HCT116 (cell line): ENCODE data around the gene SIRT7. TPM values are rescaled to one million over a fixed set of nuclear protein-coding genes. Genes with fewer than 3 reads are reported as not detected.

ENCODE experiments used
- ATAC-seq: fragments of 200-7000 bp; cut with Tn5 transposase; 2 replicates; pipeline ENCODE4 v1.9.1; 2020; ENCODE audit warnings: mild to moderate bottlenecking, moderate library complexity
- BruUV-seq: library from RNA; stranded (reverse); fragments of 400-500 nt; replicated peaks from 2 replicates; lab custom pipeline; 2021; lab: Mats Ljungman, UMichigan
- CTCF ChIA-PET: fragments of 300-600 bp; sonication (Branson Sonifier 250); formaldehyde crosslinking; loops from one replicate; lab custom pipeline; 2021; ENCODE audit warnings: antibody characterized with exemption; lab: Charles Lee
- POLR2A ChIA-PET: fragments of 300-600, 350-600 bp; sonication (Branson Sonifier 250); formaldehyde crosslinking; loops from one replicate; lab custom pipeline; 2021; ENCODE audit warnings: antibody characterized with exemption; lab: Charles Lee
- RAD21 ChIA-PET, 2 experiments: fragments of 300-600 bp; sonication (Branson Sonifier 250); formaldehyde crosslinking; loops; one replicate each; lab custom pipeline; 2023; ENCODE audit warnings: low total read pairs in 2 of 2; ENCODE audit not compliant: uncharacterized antibody in 2 of 2, unreplicated experiment in 2 of 2, low non-redundant PET in 1 of 2; lab: Charles Lee
- DNase-seq: peaks from one replicate; pipeline ENCODE4 v3.0.0-alpha.2; 2010; ENCODE audit warnings: low read depth, low spot score
- H2AFZ ChIP-seq: fragments of 200-600 bp; shearing (Covaris generic), sonication (generic); 2 replicates; pipeline ENCODE4 v1.6.1; 2017; ENCODE audit warnings: low read depth, mixed run types, mixed read lengths, antibody characterized with exemption, low read length; ENCODE audit not compliant: poor library complexity, severe bottlenecking
- H3K27ac ChIP-seq: 2 replicates; pipeline ENCODE4 v1.5.1; 2012; ENCODE audit warnings: low read depth, low read length
- H3K27me3 ChIP-seq: fragments of 200-600 bp; sonication (generic); 2 replicates; pipeline ENCODE4 v1.6.1; 2016; ENCODE audit warnings: mixed run types, low read length, mixed read lengths; ENCODE audit not compliant: insufficient read depth
- H3K36me3 ChIP-seq, 2 experiments: fragments of 200-500 bp in 1 of 2; fragments of 200-600 bp in 1 of 2; sonication (Bioruptor generic) in 1 of 2; sonication (generic) in 1 of 2; 2 replicates each; pipeline versions ENCODE4 v1.5.1 to v1.6.1; 2014 to 2016; ENCODE audit warnings: low read length in 2 of 2, inconsistent platforms in 1 of 2, mixed read lengths in 1 of 2, mixed run types in 1 of 2; ENCODE audit not compliant: insufficient read depth in 2 of 2, control insufficient read depth in 1 of 2
- H3K4me1 ChIP-seq, 2 experiments: fragments of 200-600 bp in 1 of 2; sonication (generic) in 1 of 2; 2 replicates each; pipeline versions ENCODE4 v1.5.1 to v1.6.1; 2012 to 2017; ENCODE audit warnings: low read length in 2 of 2, inconsistent platforms in 1 of 2, mild to moderate bottlenecking in 1 of 2, mixed read lengths in 1 of 2, mixed run types in 1 of 2, moderate library complexity in 1 of 2; ENCODE audit not compliant: insufficient read depth in 2 of 2, control insufficient read depth in 1 of 2
- H3K4me2 ChIP-seq: fragments of 200-600 bp; sonication (generic); 2 replicates; pipeline ENCODE4 v1.6.1; 2017; ENCODE audit warnings: mixed run types, low read length, mixed read lengths
- H3K4me3 ChIP-seq, 2 experiments: fragments of 200-600 bp in 1 of 2; sonication (generic) in 1 of 2; replicated peaks in 1 of 2; 2 replicates each; pipeline ENCODE4 v1.5.1; 2011 to 2016; ENCODE audit warnings: low read length in 2 of 2, control low read depth in 1 of 2, low read depth in 1 of 2, mild to moderate bottlenecking in 1 of 2, mixed read lengths in 1 of 2, mixed run types in 1 of 2
- H3K79me2 ChIP-seq: fragments of 200-600 bp; sonication (generic); 2 replicates; pipeline ENCODE4 v1.6.1; 2017; ENCODE audit warnings: mild to moderate bottlenecking, mixed run types, low read length, moderate library complexity, mixed read lengths; ENCODE audit not compliant: insufficient read depth
- H3K9ac ChIP-seq: fragments of 200-600 bp; sonication (generic); 2 replicates; pipeline ENCODE4 v1.6.1; 2016; ENCODE audit warnings: low read length, mixed read lengths
- H3K9me2 ChIP-seq: fragments of 200-600 bp; sonication (generic), shearing (Covaris generic); 2 replicates; pipeline ENCODE4 v1.6.1; 2017; ENCODE audit warnings: mixed run types, mild to moderate bottlenecking, moderate library complexity; ENCODE audit not compliant: insufficient read depth
- H3K9me3 ChIP-seq, 2 experiments: fragments of 200-500 bp in 1 of 2; fragments of 200-600 bp in 1 of 2; sonication (Bioruptor generic) in 1 of 2; sonication (generic) in 1 of 2; 2 replicates each; pipeline ENCODE4 v1.6.1; 2014 to 2017; ENCODE audit warnings: low read length in 2 of 2, mixed read lengths in 2 of 2, inconsistent platforms in 1 of 2, low read depth in 1 of 2, mild to moderate bottlenecking in 1 of 2, mixed run types in 1 of 2, moderate library complexity in 1 of 2; ENCODE audit not compliant: control insufficient read depth in 1 of 2, insufficient read depth in 1 of 2
- H4K20me1 ChIP-seq: fragments of 200-600 bp; sonication (generic), shearing (Covaris generic); 2 replicates; pipeline ENCODE4 v1.6.1; 2017; ENCODE audit warnings: mixed run types, mild to moderate bottlenecking, moderate library complexity; ENCODE audit not compliant: insufficient read depth
- POLR2A ChIP-seq: IDR thresholded peaks from 2 replicates; pipeline ENCODE4 v1.7.0; 2011; ENCODE audit warnings: borderline replicate concordance; ENCODE audit not compliant: insufficient read depth, insufficient read length; ENCODE audit errors: extremely low read depth
- SIN3A ChIP-seq: IDR thresholded peaks from 2 replicates; pipeline ENCODE4 v1.6.1; 2012; ENCODE audit warnings: low read depth
- YY1 ChIP-seq: IDR thresholded peaks from 2 replicates; pipeline ENCODE4 v1.6.1; 2011; ENCODE audit warnings: low read length, low read depth, moderate library complexity, mild to moderate bottlenecking; ENCODE audit not compliant: insufficient replicate concordance; ENCODE audit errors: extremely low read depth
- ZFX ChIP-seq: fragments of 450-650 bp; IDR thresholded peaks from 2 replicates; pipeline ENCODE4 v1.6.1; 2017
- intact Hi-C: fragments of 100-400 bp; cut with micrococcal nuclease; formaldehyde crosslinking; loops from 2 replicates; pipeline ENCODE4 v1.10.0; 2022
- total RNA-seq: library from RNA; stranded (reverse); gene quantifications from one replicate; pipeline ENCODE4 v1.2.1, GENCODE V29; 2021; ENCODE audit not compliant: unreplicated experiment
- TF ChIP-seq, protein P1 (sequence below): IDR thresholded peaks from 2 replicates; pipeline ENCODE4 v1.6.1; 2011; ENCODE audit warnings: mild to moderate bottlenecking, low read length, moderate library complexity; ENCODE audit not compliant: insufficient replicate concordance; ENCODE audit errors: extremely low read depth

Gene SIRT7
- total RNA-seq, 1 experiment from 2014 or later: 62.6 TPM

- Histone ChIP-seq H3K27ac (peak overlapping the region; percentile 99), H3K9ac (peak overlapping the region; percentile 99), H3K79me2 (peaks cover 68% of the 10 kb centered on the region), H3K9me2 (no peaks in the 10 kb centered on the region), H3K9me3 (no peaks in the 10 kb centered on the region), H3K4me2 (peak overlapping the region; percentile 86), H2AFZ (no peak overlapping the region), H3K27me3 (no peaks in the 10 kb centered on the region), H3K36me3 (peaks cover 11 to 35% of the 10 kb centered on the region in 2 experiments; a peak in 3 of 4 replicates), H3K4me3 (no peak overlapping the region), H4K20me1 (peaks cover 7% of the 10 kb centered on the region; the same call in 1 of the 2 replicates), H3K4me1 (peaks cover 41 to 85% of the 10 kb centered on the region in 2 experiments)
- no TSS peak for BruUV-seq
- DNase-seq (no peak), ATAC-seq (peak; percentile 12)
- peak; percentile 43 for TF ChIP-seq YY1
- no peak for TF ChIP-seq SIN3A
- TF ChIP-seq ZFX: peak; percentile 55; the same call in 1 of the 2 replicates
- TF ChIP-seq, protein P1, sequence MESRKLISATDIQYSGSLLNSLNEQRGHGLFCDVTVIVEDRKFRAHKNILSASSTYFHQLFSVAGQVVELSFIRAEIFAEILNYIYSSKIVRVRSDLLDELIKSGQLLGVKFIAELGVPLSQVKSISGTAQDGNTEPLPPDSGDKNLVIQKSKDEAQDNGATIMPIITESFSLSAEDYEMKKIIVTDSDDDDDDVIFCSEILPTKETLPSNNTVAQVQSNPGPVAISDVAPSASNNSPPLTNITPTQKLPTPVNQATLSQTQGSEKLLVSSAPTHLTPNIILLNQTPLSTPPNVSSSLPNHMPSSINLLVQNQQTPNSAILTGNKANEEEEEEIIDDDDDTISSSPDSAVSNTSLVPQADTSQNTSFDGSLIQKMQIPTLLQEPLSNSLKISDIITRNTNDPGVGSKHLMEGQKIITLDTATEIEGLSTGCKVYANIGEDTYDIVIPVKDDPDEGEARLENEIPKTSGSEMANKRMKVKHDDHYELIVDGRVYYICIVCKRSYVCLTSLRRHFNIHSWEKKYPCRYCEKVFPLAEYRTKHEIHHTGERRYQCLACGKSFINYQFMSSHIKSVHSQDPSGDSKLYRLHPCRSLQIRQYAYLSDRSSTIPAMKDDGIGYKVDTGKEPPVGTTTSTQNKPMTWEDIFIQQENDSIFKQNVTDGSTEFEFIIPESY: peak; percentile 55
- TF ChIP-seq POLR2A: no peak
- ChIA-PET RAD21 (no interaction called here), POLR2A (interaction anchor here (0.7 to 1.4 kb wide), 8 partner anchors 13 to 140 kb away, joined by 3 to 6 read pairs (median 3); partner anchors contain the start of gene MCRIP1), CTCF (interaction anchor here (0.6 to 0.7 kb wide), 2 partner anchors 45 to 132 kb away, joined by 3 read pairs; no protein-coding TSS in a partner anchor)
- intact Hi-C loops: loop anchor here (1.0 kb wide), 1 partner anchor 134 kb away; no protein-coding TSS in a partner anchor
These were observed 50.6 kb downstream of the SIRT7 start for GRCh38 chr17:81867170-81867990.
